ENCODE results near the gene CTDP1. TPM values are rescaled to one million over a fixed set of nuclear protein-coding genes. Genes with fewer than 3 reads are reported as not detected.
"Not testable (repeated sequence)": the region's sequence is repeated elsewhere in the genome, so short reads cannot be mapped to it uniquely, and the experiment has no call there.

CTDP1 gene
- polyA plus RNA-seq, 6 donors from 2014 or later, result 2.9 to 15.6 (median 9.0) TPM

GRCh38 chr18:79740047-79740446 is 60.4 kb downstream of the CTDP1 start:
- H3K27me3 Mint-ChIP-seq; H3K27ac Mint-ChIP-seq; DNase-seq; ATAC-seq (ENCODE audit: low read depth in 2 of 2); H3K9me3 Mint-ChIP-seq; H3K4me3 Mint-ChIP-seq: not testable (repeated sequence)
- Mint-ChIP-seq H3K36me3 (peaks cover 38 to 62% of the 10 kb centered on the region in 2 donors), H3K4me1 (peaks cover 4 to 14% (median 12%) of the 10 kb centered on the region in 3 donors)

GRCh38 chr18:79740521-79741361 is 61.1 kb downstream of the CTDP1 start:
- Mint-ChIP-seq H3K36me3 (peaks cover 38 to 58% of the 10 kb centered on the region in 2 donors), H3K27ac (peak overlapping the region in 2 of 6 donors; percentile 27 to 61), H3K4me1 (peaks cover 4 to 14% (median 12%) of the 10 kb centered on the region in 3 donors), H3K27me3 (no peaks in the 10 kb centered on the region), H3K9me3 (peaks cover 0 to 7% (median 3%) of the 10 kb centered on the region in 7 donors), H3K4me3 (no peak overlapping the region)
- no peak for ATAC-seq (ENCODE audit: low read depth in 2 of 2)
- DNase-seq, result no peak

GRCh38 chr18:79741362-79741700 is 61.7 kb downstream of the CTDP1 start:
- Mint-ChIP-seq H3K27ac (peak overlapping the region in 2 of 6 donors; percentile 61 to 72), H3K4me1 (peaks cover 4 to 14% (median 12%) of the 10 kb centered on the region in 3 donors), H3K27me3 (no peaks in the 10 kb centered on the region), H3K4me3 (no peak overlapping the region), H3K9me3 (peaks cover 0 to 8% (median 3%) of the 10 kb centered on the region in 7 donors), H3K36me3 (peaks cover 38 to 52% of the 10 kb centered on the region in 2 donors)
- DNase-seq, result no peak
- ATAC-seq (ENCODE audit: low read depth in 2 of 2), result no peak

- Mint-ChIP-seq H3K9me3 (peaks cover 0 to 8% (median 3%) of the 10 kb centered on the region in 7 donors), H3K27ac (peak overlapping the region in 2 of 6 donors; percentile 56 to 61), H3K27me3 (no peaks in the 10 kb centered on the region), H3K4me1 (peaks cover 4 to 14% (median 12%) of the 10 kb centered on the region in 3 donors), H3K36me3 (peaks cover 36 to 49% of the 10 kb centered on the region in 2 donors), H3K4me3 (no peak overlapping the region)
- DNase-seq, result no peak
- no peak for ATAC-seq (ENCODE audit: low read depth in 2 of 2)
Observed at GRCh38 chr18:79742076-79742475, 62.5 kb downstream of the CTDP1 start.

GRCh38 chr18:79744625-79745024 is 65.0 kb downstream of the CTDP1 start:
- Mint-ChIP-seq H3K27ac (no peak overlapping the region), H3K36me3 (peaks cover 24 to 42% of the 10 kb centered on the region in 2 donors), H3K9me3 (peaks cover 0 to 8% (median 3%) of the 10 kb centered on the region in 7 donors), H3K4me1 (peaks cover 0 to 12% (median 9%) of the 10 kb centered on the region in 3 donors), H3K27me3 (no peaks in the 10 kb centered on the region), H3K4me3 (peak overlapping the region in 1 of 8 donors; percentile 15)
- ATAC-seq (ENCODE audit: low read depth in 2 of 2), result no peak
- no peak for DNase-seq

- peaks cover 0 to 13% (median 10%) of the 10 kb centered on the region in 3 donors for H3K4me1 Mint-ChIP-seq
- H3K9me3 Mint-ChIP-seq, result peaks cover 0 to 8% (median 3%) of the 10 kb centered on the region in 7 donors
- peaks cover 21 to 30% of the 10 kb centered on the region in 2 donors for H3K36me3 Mint-ChIP-seq
- H3K4me3 Mint-ChIP-seq, result no peak overlapping the region
- no peaks in the 10 kb centered on the region for H3K27me3 Mint-ChIP-seq
- no peak for ATAC-seq (ENCODE audit: low read depth in 2 of 2)
- DNase-seq, result no peak
- H3K27ac Mint-ChIP-seq, result no peak overlapping the region
Observed at GRCh38 chr18:79746730-79747129, 67.1 kb downstream of the CTDP1 start.

- Mint-ChIP-seq H3K27me3 (no peaks in the 10 kb centered on the region), H3K9me3 (peaks cover 0 to 8% (median 3%) of the 10 kb centered on the region in 7 donors), H3K4me3 (no peak overlapping the region), H3K27ac (peak overlapping the region in 1 of 6 donors; percentile 36), H3K36me3 (peaks cover 19 to 24% of the 10 kb centered on the region in 2 donors), H3K4me1 (peaks cover 0 to 13% (median 7%) of the 10 kb centered on the region in 3 donors)
- DNase-seq, result no peak
- no peak for ATAC-seq (ENCODE audit: low read depth in 2 of 2)
Observed at GRCh38 chr18:79747156-79747845, 67.7 kb downstream of the CTDP1 start.

- DNase-seq, result no peak
- Mint-ChIP-seq H3K4me1 (peaks cover 0 to 13% (median 7%) of the 10 kb centered on the region in 3 donors), H3K27me3 (no peaks in the 10 kb centered on the region), H3K27ac (peak overlapping the region in 1 of 6 donors; percentile 52), H3K4me3 (no peak overlapping the region), H3K36me3 (peaks cover 11 to 22% of the 10 kb centered on the region in 2 donors), H3K9me3 (peaks cover 0 to 8% (median 3%) of the 10 kb centered on the region in 7 donors)
- ATAC-seq (ENCODE audit: low read depth in 2 of 2), result no peak
Observed at GRCh38 chr18:79748321-79749180, 68.9 kb downstream of the CTDP1 start.

- ATAC-seq (ENCODE audit: low read depth in 2 of 2) (no peak), DNase-seq (no peak)
- Mint-ChIP-seq H3K9me3 (peaks cover 0 to 4% (median 1%) of the 10 kb centered on the region in 7 donors), H3K27ac (peak overlapping the region in 2 of 6 donors; percentile 42 to 59), H3K27me3 (no peaks in the 10 kb centered on the region), H3K4me1 (peaks cover 0 to 4% (median 2%) of the 10 kb centered on the region in 3 donors), H3K4me3 (no peak overlapping the region), H3K36me3 (peaks cover 5 to 12% of the 10 kb centered on the region in 2 donors)
Observed at GRCh38 chr18:79749251-79750191, 69.9 kb downstream of the CTDP1 start.

GRCh38 chr18:79750980-79751571 is 71.5 kb downstream of the CTDP1 start:
- DNase-seq (no peak), ATAC-seq (ENCODE audit: low read depth in 2 of 2) (no peak)
- peak overlapping the region in 2 of 6 donors; percentile 31 to 32 for H3K27ac Mint-ChIP-seq
- H3K4me3 Mint-ChIP-seq, result peak overlapping the region in 1 of 8 donors; percentile 40
- peaks cover 11 to 17% of the 10 kb centered on the region in 2 donors for H3K36me3 Mint-ChIP-seq
- no peaks in the 10 kb centered on the region for H3K27me3 Mint-ChIP-seq
- H3K9me3 Mint-ChIP-seq, result peaks cover 0 to 2% (median 0%) of the 10 kb centered on the region in 7 donors
- H3K4me1 Mint-ChIP-seq, result peaks cover 0 to 4% (median 0%) of the 10 kb centered on the region in 3 donors

GRCh38 chr18:79751918-79752578 is 72.4 kb downstream of the CTDP1 start:
- H3K9me3 Mint-ChIP-seq; ATAC-seq (ENCODE audit: low read depth in 2 of 2); H3K27ac Mint-ChIP-seq; H3K4me1 Mint-ChIP-seq; DNase-seq; H3K27me3 Mint-ChIP-seq; H3K4me3 Mint-ChIP-seq: not testable (repeated sequence)
- H3K36me3 Mint-ChIP-seq, result peaks cover 17 to 18% of the 10 kb centered on the region in 2 donors
